HTR-8/SVneo (cell line): ENCODE data around the gene CSNK1G2.

Source experiments
- DNase-seq: peaks from one replicate; pipeline ENCODE4 v3.0.0; 2011; ENCODE audit warnings: low spot score, mixed read lengths; ENCODE audit not compliant: insufficient read length
- FAIRE-seq: peaks from 2 replicates; lab custom pipeline; 2011; peaks lifted over from hg19 to GRCh38; lab: Jason Lieb, UNC

The CSNK1G2 gene

GRCh38 chr19:1942934-1943555, 2.1 kb downstream of the CSNK1G2 start:
- no peak for FAIRE-seq
- DNase-seq = no peak

GRCh38 chr19:1943661-1944087, 2.7 kb downstream of the CSNK1G2 start:
- no peak for FAIRE-seq

GRCh38 chr19:1944088-1944915, 3.3 kb downstream of the CSNK1G2 start:
- FAIRE-seq = no peak
- DNase-seq = no peak

More at GRCh38 chr19:1943661-1944087, 2.7 kb downstream of the CSNK1G2 start:
- DNase-seq = no peak

GRCh38 chr19:1944916-1945561, 4.1 kb downstream of the CSNK1G2 start:
- DNase-seq (no peak), FAIRE-seq (no peak)

- DNase-seq (peak; percentile 51), FAIRE-seq (no peak)
Observed at GRCh38 chr19:1945899-1946298, 4.9 kb downstream of the CSNK1G2 start.

- DNase-seq (no peak), FAIRE-seq (no peak)
Observed at GRCh38 chr19:1947651-1948209, 6.8 kb downstream of the CSNK1G2 start.

GRCh38 chr19:1949304-1950101, 8.5 kb downstream of the CSNK1G2 start:
- FAIRE-seq = no peak
- no peak for DNase-seq

GRCh38 chr19:1950640-1951039, 9.7 kb downstream of the CSNK1G2 start:
- FAIRE-seq (no peak), DNase-seq (no peak)

GRCh38 chr19:1952635-1953034, 11.7 kb downstream of the CSNK1G2 start:
- no peak for FAIRE-seq
- DNase-seq = no peak

- FAIRE-seq (no peak), DNase-seq (no peak)
Observed at GRCh38 chr19:1953037-1953436, 12.1 kb downstream of the CSNK1G2 start.

- DNase-seq (no peak), FAIRE-seq (no peak)
Observed at GRCh38 chr19:1953441-1954094, 12.6 kb downstream of the CSNK1G2 start.

- FAIRE-seq (no peak), DNase-seq (no peak)
Observed at GRCh38 chr19:1954532-1954933, 13.6 kb downstream of the CSNK1G2 start.

GRCh38 chr19:1955171-1956121, 14.5 kb downstream of the CSNK1G2 start:
- DNase-seq = no peak
- no peak for FAIRE-seq

GRCh38 chr19:1956122-1956494, 15.1 kb downstream of the CSNK1G2 start:
- no peak for DNase-seq
- FAIRE-seq = no peak

- no peak for DNase-seq
- no peak for FAIRE-seq
Observed at GRCh38 chr19:1956868-1957492, 16.0 kb downstream of the CSNK1G2 start.

- FAIRE-seq (no peak), DNase-seq (no peak)
Observed at GRCh38 chr19:1957562-1958248, 16.7 kb downstream of the CSNK1G2 start.

- DNase-seq (no peak), FAIRE-seq (no peak)
Observed at GRCh38 chr19:1959928-1960589, 19.1 kb downstream of the CSNK1G2 start.
